ENCODE results near the gene ATP6V0A4.

ATP6V0A4 gene

DNA sequence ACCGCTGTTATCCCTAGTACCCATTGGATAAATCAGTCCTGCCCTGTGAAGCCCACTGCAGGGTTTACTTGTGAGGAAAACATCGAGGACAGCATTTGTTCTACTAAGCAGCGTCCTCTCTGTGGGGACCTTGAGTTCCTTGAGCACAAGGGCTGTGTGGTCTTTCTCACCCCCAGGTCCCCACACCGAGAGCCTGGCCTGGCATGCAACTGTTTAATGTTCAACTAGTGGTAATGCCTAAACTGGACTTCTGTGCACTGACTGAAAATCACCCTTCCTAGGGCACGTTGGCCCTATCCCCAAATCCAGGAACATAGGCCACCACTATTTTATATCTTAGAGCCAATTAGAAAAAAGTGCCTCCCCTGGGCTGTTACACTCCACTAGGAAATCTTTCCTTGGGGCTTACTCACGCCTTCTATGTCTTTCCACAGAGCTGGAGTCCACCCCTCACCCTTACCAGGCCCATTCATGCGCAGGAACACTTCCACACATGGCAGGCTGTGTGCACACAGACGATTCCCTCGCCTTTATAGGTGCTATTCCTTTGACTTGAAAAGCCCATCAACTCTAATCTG lies 1.9 kb downstream of the ATP6V0A4 start:
- no peak for TF ChIP-seq CTCF (IDR thresholded peaks at IDR 0.05; ENCODE audit: insufficient read depth, low read depth, low read length, missing control alignments)
- H3K4me3 ChIP-seq (ENCODE audit: low read depth, low read length): no peak overlapping the region
- DNase-seq (ENCODE audit: low read depth): no peak

DNA sequence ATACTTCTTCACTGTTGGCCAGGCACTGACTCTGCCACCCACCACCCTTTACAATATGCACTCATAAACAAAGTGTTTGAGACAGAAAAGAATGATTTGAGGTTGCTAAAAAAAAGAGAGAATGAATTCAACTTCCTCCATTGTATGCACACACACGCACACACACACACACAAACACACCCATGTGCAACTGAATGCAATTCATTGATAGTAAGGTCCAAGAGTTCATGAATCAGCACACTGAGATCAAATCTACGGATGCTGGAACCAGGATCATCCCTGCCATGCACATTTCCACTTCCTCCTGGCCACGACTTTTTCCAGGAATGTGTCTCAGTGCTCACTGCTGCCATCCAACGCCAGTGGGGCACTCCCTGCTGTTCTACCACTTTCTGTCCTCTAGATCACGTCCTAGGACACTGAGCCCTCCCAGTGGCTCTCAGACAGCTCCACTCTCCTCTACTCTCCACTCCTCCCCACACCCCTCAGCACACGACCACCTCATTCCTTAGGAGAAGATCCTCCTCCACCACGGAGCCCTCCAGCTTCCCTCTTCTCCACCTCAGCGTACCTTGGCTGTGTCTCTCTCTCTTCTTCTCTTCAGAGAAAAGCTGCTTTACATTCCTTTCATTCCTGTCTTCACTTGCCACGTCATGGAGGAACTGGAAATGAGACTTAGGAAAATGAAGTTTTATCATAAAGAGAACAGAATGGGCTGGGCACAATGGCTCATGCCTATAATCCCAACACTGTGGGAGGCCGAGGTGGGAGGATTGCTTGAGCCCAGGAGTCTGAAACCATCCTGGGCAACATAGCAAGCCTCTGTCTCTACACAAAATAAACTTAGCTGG lies 12.2 kb downstream of the ATP6V0A4 start:
- no peak for DNase-seq (ENCODE audit: low read depth)
- TF ChIP-seq CTCF (IDR thresholded peaks at IDR 0.05; ENCODE audit: insufficient read depth, low read depth, low read length, missing control alignments): no peak
- no peak overlapping the region for H3K4me3 ChIP-seq (ENCODE audit: low read depth, low read length)

GRCh38 chr7:138784692-138785091 lies 13.3 kb downstream of the ATP6V0A4 start:
- no peak for DNase-seq (ENCODE audit: low read depth)
- H3K4me3 ChIP-seq (ENCODE audit: low read depth, low read length): no peak overlapping the region
- TF ChIP-seq CTCF (IDR thresholded peaks at IDR 0.05; ENCODE audit: insufficient read depth, low read depth, low read length, missing control alignments): no peak

- DNase-seq (ENCODE audit: low read depth): no peak
- no peak overlapping the region for H3K4me3 ChIP-seq (ENCODE audit: low read depth, low read length)
- TF ChIP-seq CTCF (IDR thresholded peaks at IDR 0.05; ENCODE audit: insufficient read depth, low read depth, low read length, missing control alignments): no peak
These were observed 17.0 kb downstream of the ATP6V0A4 start for GRCh38 chr7:138781004-138781403.

- no peak for TF ChIP-seq CTCF (IDR thresholded peaks at IDR 0.05; ENCODE audit: insufficient read depth, low read depth, low read length, missing control alignments)
- H3K4me3 ChIP-seq (ENCODE audit: low read depth, low read length): no peak overlapping the region
- DNase-seq (ENCODE audit: low read depth): no peak
These were observed 21.7 kb downstream of the ATP6V0A4 start for GRCh38 chr7:138776166-138776833.

GRCh38 chr7:138773817-138774216 lies 24.2 kb downstream of the ATP6V0A4 start:
- TF ChIP-seq CTCF (IDR thresholded peaks at IDR 0.05; ENCODE audit: insufficient read depth, low read depth, low read length, missing control alignments): no peak
- H3K4me3 ChIP-seq (ENCODE audit: low read depth, low read length): no peak overlapping the region
- DNase-seq (ENCODE audit: low read depth): no peak

Data from GM12865 (cell line).